GM12878 (cell line): ENCODE measurements around the gene PRR12. TPM values are rescaled to one million over a fixed set of nuclear protein-coding genes. Genes with fewer than 3 reads are reported as not detected.

Experiments used
- ATAC-seq: fragments of 200-7000 bp; cut with Tn5 transposase; 3 replicates; pipeline ENCODE4 v1.9.1; 2020; ENCODE audit warnings: mild to moderate bottlenecking, moderate library complexity
- BruUV-seq: library from RNA; stranded (reverse); fragments of 400-500 nt; replicated peaks from 2 replicates; lab custom pipeline; 2021; lab: Mats Ljungman, UMichigan
- CTCF ChIA-PET: fragments of 300-600 bp; sonication (Branson Sonifier 250); formaldehyde crosslinking; extraction: SDS; loops from one replicate; lab custom pipeline; 2021; ENCODE audit warnings: inconsistent platforms; lab: Yijun Ruan, JAX
- POLR2A ChIA-PET: fragments of 350-600 bp; formaldehyde crosslinking; extraction: SDS; loops from one replicate; lab custom pipeline; 2021; ENCODE audit warnings: inconsistent platforms; lab: Charles Lee
- RAD21 ChIA-PET: fragments of 300-600 bp; sonication (Branson Sonifier 250); formaldehyde crosslinking; loops from one replicate; lab custom pipeline; 2023; ENCODE audit warnings: antibody characterized with exemption; ENCODE audit not compliant: unreplicated experiment; lab: Charles Lee
- SMC1A ChIA-PET: fragments of 300-600 bp; sonication (Branson Sonifier 250); formaldehyde crosslinking; loops from one replicate; lab custom pipeline; 2023; ENCODE audit not compliant: unreplicated experiment, uncharacterized antibody; lab: Charles Lee
- DNase-seq: peaks from one replicate; pipeline ENCODE4 v3.0.0-alpha.2; 2011; ENCODE audit warnings: low read depth, low spot score
- FAIRE-seq: peaks from 3 replicates; lab custom pipeline; 2011; peaks lifted over from hg19 to GRCh38; lab: Jason Lieb, UNC
- H2AFZ ChIP-seq: 2 replicates; pipeline ENCODE4 v1.6.0; 2011; ENCODE audit warnings: low read depth, low read length, control low read depth; ENCODE audit not compliant: control insufficient read depth
- H3K27ac ChIP-seq: 2 replicates; pipeline ENCODE4 v1.5.1; 2011; ENCODE audit warnings: control low read depth; ENCODE audit not compliant: control insufficient read depth, insufficient read depth
- H3K27me3 ChIP-seq, 2 experiments: replicated peaks in 1 of 2; 2 replicates each; pipeline versions ENCODE4 v1.6.0 to v1.6.1; 2011; ENCODE audit warnings: low read length in 1 of 2; ENCODE audit not compliant: control insufficient read depth in 2 of 2, insufficient read depth in 2 of 2
- H3K36me3 ChIP-seq, 2 experiments: 2 replicates each; pipeline ENCODE4 v1.5.1; 2011; ENCODE audit warnings: low read length in 1 of 2; ENCODE audit not compliant: control insufficient read depth in 2 of 2, insufficient read depth in 2 of 2
- H3K4me1 ChIP-seq: 2 replicates; pipeline ENCODE4 v1.6.1; 2011; ENCODE audit warnings: mild to moderate bottlenecking, low read length, moderate library complexity, mixed read lengths; ENCODE audit not compliant: control insufficient read depth, insufficient read depth
- H3K4me2 ChIP-seq: 2 replicates; pipeline ENCODE4 v1.6.0; 2011; ENCODE audit warnings: control low read depth; ENCODE audit not compliant: control insufficient read depth, insufficient read depth
- H3K4me3 ChIP-seq: fragments of 200-600 bp; sonication (generic); 2 replicates; pipeline ENCODE4 v1.5.1; 2016
- H3K79me2 ChIP-seq: 2 replicates; pipeline ENCODE4 v1.6.0; 2011; ENCODE audit warnings: low read length; ENCODE audit not compliant: control insufficient read depth, insufficient read depth
- H3K9ac ChIP-seq: 2 replicates; pipeline ENCODE4 v1.8.0; 2011; ENCODE audit warnings: low read length, control low read depth, mixed read lengths; ENCODE audit not compliant: control insufficient read depth, insufficient read depth
- H3K9me3 ChIP-seq: replicated peaks from 3 replicates; pipeline ENCODE4 v1.5.1; 2011; ENCODE audit warnings: mild to moderate bottlenecking, low read length; ENCODE audit not compliant: control insufficient read depth, insufficient read depth
- H4K20me1 ChIP-seq: 2 replicates; pipeline ENCODE4 v1.6.0; 2011; ENCODE audit not compliant: control insufficient read depth, insufficient read depth
- ETV6 ChIP-seq, 2 experiments: fragments of 450-650 bp in 1 of 2; IDR thresholded peaks in 1 of 2; conservative IDR thresholded peaks in 1 of 2; 2 replicates each; pipeline ENCODE4 v1.6.1; 2014; ENCODE audit warnings: antibody characterized with exemption in 1 of 2, borderline replicate concordance in 1 of 2, low read depth in 1 of 2, mild to moderate bottlenecking in 1 of 2, moderate library complexity in 1 of 2
- HDGF ChIP-seq: fragments of 450-650 bp; IDR thresholded peaks from 2 replicates; pipeline ENCODE4 v1.6.1; 2016; ENCODE audit warnings: antibody characterized with exemption
- PAX5 ChIP-seq: IDR thresholded peaks from 2 replicates; pipeline ENCODE4 v1.6.1; 2011; ENCODE audit warnings: low read depth, low read length, borderline replicate concordance
- PML ChIP-seq: IDR thresholded peaks from 2 replicates; pipeline ENCODE4 v1.6.1; 2012; ENCODE audit warnings: low read length, inconsistent platforms
- RCOR1 ChIP-seq: conservative IDR thresholded peaks from 2 replicates; pipeline ENCODE4 v1.6.1; 2012; ENCODE audit warnings: low read depth, low read length, improper control_type of control experiment
- SMARCA5 ChIP-seq: fragments of 450-650 bp; IDR thresholded peaks from 2 replicates; pipeline ENCODE4 v1.6.1; 2017; ENCODE audit warnings: mild to moderate bottlenecking
- TARDBP ChIP-seq: IDR thresholded peaks from 2 replicates; pipeline ENCODE4 v1.6.1; 2016; ENCODE audit warnings: borderline replicate concordance
- TCF12 ChIP-seq: IDR thresholded peaks from 2 replicates; pipeline ENCODE4 v1.6.1; 2011; ENCODE audit warnings: low read depth, mild to moderate bottlenecking, low read length
- ZZZ3 ChIP-seq: IDR thresholded peaks from 2 replicates; pipeline ENCODE4 v1.6.1; 2011; ENCODE audit warnings: low read depth; ENCODE audit not compliant: control insufficient read depth, insufficient read length
- WGBS: methylation state at CpG from one replicate; pipeline ENCODE4 v1.1.6; 2016; ENCODE audit warnings: low lambda C conversion rate; ENCODE audit not compliant: insufficient replicate concordance, insufficient coverage; ENCODE audit errors: missing lambda C conversion rate; 5-methylcytosine and 5-hydroxymethylcytosine counted together
- in situ Hi-C: fragments of 300-500 bp; cut with MboI; formaldehyde crosslinking; loops from 9 replicates; pipeline ENCODE4 v1.14.3; 2018; ENCODE audit warnings: mixed read lengths
- intact Hi-C: fragments of 100-400 bp; cut with micrococcal nuclease; formaldehyde crosslinking; loops from one replicate; pipeline ENCODE4 v1.14.2; 2022; ENCODE audit not compliant: unreplicated experiment
- polyA plus RNA-seq, 11 experiments: library from polyadenylated mRNA; depleted of rRNA in 4 of 11; unstranded in 6 of 11; stranded (reverse) in 5 of 11; fragments of >200 nt; fragmentation: Nextera tagmentation in 4 of 11; fragmentation: Illumina TruSeq in 1 of 11; extraction: Ambion mirVana in 4 of 11; extraction: Trizol in 1 of 11; gene quantifications; 1 replicate in 1 of 11; 2 replicates in 10 of 11; pipeline versions ENCODE4 v1.2.1 to v1.2.3, GENCODE V29; 2011 to 2016; ENCODE audit warnings: inconsistent platforms in 2 of 11, missing spikeins in 2 of 11, low read depth in 1 of 11
- total RNA-seq, 4 experiments: library from RNA; depleted of rRNA in 3 of 4; stranded (reverse); fragments of >200 nt in 3 of 4; fragmentation: Illumina TruSeq in 1 of 4; extraction: Trizol in 1 of 4; gene quantifications; 2 replicates each; pipeline versions ENCODE4 v1.2.1 to v1.2.3, GENCODE V29; 2013 to 2021
- TF ChIP-seq, protein P1 (sequence below): fragments of 450-650 bp; IDR thresholded peaks from 2 replicates; pipeline ENCODE4 v1.6.1; 2016; ENCODE audit warnings: mild to moderate bottlenecking, moderate library complexity, borderline replicate concordance
- TF ChIP-seq, protein P2 (sequence below): fragments of 450-650 bp; IDR thresholded peaks from 2 replicates; pipeline ENCODE4 v1.6.1; 2017; ENCODE audit warnings: mild to moderate bottlenecking, low read depth, inconsistent platforms; ENCODE audit not compliant: poor library complexity, severe bottlenecking
- TF ChIP-seq, protein P3 (sequence below): IDR thresholded peaks from 2 replicates; pipeline ENCODE4 v1.6.1; 2012; ENCODE audit warnings: low read depth, low read length, improper control_type of control experiment

PRR12 gene
- total and polyA plus RNA-seq, 10 of the 15 experiments (the other 5 are each of a cell fraction or from before 2014, with no cell fraction given) = 0.02 to 25.3 (median 1.6) TPM

DNA sequence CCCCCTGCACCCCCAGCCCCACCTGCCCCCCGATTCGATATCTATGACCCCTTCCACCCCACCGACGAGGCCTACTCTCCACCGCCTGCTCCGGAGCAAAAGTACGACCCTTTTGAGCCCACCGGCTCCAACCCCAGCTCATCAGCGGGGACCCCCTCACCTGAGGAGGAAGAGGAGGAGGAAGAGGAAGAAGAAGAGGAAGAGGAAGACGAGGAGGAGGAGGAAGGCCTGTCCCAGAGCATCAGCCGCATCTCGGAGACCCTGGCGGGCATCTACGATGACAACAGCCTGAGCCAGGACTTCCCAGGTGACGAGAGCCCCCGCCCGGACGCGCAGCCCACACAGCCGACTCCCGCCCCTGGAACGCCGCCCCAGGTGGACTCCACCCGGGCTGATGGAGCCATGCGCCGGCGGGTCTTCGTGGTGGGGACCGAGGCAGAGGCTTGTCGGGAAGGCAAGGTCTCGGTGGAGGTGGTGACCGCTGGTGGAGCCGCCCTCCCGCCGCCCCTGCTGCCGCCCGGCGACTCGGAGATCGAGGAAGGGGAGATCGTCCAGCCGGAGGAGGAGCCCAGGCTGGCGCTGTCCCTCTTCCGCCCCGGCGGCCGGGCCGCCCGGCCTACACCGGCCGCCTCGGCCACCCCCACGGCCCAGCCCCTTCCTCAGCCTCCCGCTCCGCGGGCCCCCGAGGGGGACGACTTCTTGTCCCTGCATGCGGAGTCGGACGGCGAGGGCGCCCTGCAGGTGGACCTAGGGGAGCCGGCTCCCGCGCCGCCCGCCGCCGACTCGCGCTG is 60.2 kb downstream of the PRR12 start (continued):
- TF ChIP-seq, protein P1, sequence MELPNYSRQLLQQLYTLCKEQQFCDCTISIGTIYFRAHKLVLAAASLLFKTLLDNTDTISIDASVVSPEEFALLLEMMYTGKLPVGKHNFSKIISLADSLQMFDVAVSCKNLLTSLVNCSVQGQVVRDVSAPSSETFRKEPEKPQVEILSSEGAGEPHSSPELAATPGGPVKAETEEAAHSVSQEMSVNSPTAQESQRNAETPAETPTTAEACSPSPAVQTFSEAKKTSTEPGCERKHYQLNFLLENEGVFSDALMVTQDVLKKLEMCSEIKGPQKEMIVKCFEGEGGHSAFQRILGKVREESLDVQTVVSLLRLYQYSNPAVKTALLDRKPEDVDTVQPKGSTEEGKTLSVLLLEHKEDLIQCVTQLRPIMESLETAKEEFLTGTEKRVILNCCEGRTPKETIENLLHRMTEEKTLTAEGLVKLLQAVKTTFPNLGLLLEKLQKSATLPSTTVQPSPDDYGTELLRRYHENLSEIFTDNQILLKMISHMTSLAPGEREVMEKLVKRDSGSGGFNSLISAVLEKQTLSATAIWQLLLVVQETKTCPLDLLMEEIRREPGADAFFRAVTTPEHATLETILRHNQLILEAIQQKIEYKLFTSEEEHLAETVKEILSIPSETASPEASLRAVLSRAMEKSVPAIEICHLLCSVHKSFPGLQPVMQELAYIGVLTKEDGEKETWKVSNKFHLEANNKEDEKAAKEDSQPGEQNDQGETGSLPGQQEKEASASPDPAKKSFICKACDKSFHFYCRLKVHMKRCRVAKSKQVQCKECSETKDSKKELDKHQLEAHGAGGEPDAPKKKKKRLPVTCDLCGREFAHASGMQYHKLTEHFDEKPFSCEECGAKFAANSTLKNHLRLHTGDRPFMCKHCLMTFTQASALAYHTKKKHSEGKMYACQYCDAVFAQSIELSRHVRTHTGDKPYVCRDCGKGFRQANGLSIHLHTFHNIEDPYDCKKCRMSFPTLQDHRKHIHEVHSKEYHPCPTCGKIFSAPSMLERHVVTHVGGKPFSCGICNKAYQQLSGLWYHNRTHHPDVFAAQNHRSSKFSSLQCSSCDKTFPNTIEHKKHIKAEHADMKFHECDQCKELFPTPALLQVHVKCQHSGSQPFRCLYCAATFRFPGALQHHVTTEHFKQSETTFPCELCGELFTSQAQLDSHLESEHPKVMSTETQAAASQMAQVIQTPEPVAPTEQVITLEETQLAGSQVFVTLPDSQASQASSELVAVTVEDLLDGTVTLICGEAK = no peak
- TF ChIP-seq RCOR1 = no peak
- TF ChIP-seq, all 136 proteins: peak for 0

DNA sequence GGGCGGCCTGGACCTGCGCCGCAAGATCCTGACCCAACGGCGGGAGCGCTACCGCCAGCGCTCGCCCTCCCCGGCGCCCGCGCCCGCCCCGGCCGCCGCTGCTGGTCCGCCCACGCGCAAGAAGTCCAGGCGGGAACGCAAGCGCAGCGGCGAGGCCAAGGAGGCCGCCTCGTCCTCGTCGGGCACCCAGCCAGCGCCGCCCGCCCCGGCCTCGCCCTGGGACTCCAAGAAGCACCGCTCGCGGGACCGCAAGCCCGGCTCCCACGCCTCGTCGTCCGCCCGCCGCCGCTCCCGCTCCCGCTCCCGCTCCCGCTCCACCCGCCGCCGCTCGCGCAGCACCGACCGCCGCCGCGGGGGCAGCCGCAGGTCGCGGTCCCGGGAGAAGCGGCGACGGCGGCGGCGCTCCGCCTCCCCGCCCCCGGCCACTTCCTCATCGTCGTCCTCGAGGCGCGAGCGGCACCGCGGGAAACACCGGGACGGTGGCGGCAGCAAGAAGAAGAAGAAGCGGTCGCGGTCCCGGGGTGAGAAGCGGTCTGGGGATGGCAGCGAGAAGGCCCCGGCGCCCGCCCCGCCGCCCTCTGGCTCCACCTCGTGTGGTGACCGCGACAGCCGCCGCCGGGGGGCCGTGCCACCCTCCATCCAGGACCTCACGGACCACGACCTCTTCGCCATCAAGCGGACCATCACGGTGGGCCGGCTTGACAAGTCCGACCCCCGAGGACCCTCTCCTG is 61.0 kb downstream of the PRR12 start:
- ChIA-PET SMC1A (no interaction called here), RAD21 (no interaction called here), CTCF (no interaction called here), POLR2A (no interaction called here)
- no TSS peak for BruUV-seq
- WGBS = 99% methylated on average over 58 of the region's 110 CpGs
- FAIRE-seq (no peak), ATAC-seq (no peak), DNase-seq (no peak)
- Histone ChIP-seq H3K4me3 (no peak overlapping the region), H3K4me1 (no peaks in the 10 kb centered on the region), H3K4me2 (no peak overlapping the region), H3K27me3 (no peaks in the 10 kb centered on the region), H2AFZ (no peak overlapping the region), H3K9me3 (no peaks in the 10 kb centered on the region), H3K27ac (no peak overlapping the region), H3K79me2 (no peaks in the 10 kb centered on the region), H3K9ac (no peak overlapping the region), H3K36me3 (peaks cover 0 to 19% of the 10 kb centered on the region in 2 experiments; a peak in 3 of 4 replicates), H4K20me1 (no peaks in the 10 kb centered on the region)
- in situ Hi-C loops (no loop called here), intact Hi-C loops (no loop called here)
- no peak for TF ChIP-seq PML
- TF ChIP-seq TARDBP = no peak
- no peak for TF ChIP-seq ETV6 (conservative IDR thresholded peaks at IDR 0.05 in 1 of 2, IDR thresholded peaks at IDR 0.05 in 1 of 2; ENCODE audit: borderline replicate concordance in 1 of 2, low read depth in 1 of 2)
- TF ChIP-seq, protein P2, sequence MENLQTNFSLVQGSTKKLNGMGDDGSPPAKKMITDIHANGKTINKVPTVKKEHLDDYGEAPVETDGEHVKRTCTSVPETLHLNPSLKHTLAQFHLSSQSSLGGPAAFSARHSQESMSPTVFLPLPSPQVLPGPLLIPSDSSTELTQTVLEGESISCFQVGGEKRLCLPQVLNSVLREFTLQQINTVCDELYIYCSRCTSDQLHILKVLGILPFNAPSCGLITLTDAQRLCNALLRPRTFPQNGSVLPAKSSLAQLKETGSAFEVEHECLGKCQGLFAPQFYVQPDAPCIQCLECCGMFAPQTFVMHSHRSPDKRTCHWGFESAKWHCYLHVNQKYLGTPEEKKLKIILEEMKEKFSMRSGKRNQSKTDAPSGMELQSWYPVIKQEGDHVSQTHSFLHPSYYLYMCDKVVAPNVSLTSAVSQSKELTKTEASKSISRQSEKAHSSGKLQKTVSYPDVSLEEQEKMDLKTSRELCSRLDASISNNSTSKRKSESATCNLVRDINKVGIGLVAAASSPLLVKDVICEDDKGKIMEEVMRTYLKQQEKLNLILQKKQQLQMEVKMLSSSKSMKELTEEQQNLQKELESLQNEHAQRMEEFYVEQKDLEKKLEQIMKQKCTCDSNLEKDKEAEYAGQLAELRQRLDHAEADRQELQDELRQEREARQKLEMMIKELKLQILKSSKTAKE = no peak
- no peak for TF ChIP-seq ZZZ3
- TF ChIP-seq SMARCA5 = no peak
- TF ChIP-seq TCF12 = no peak
- TF ChIP-seq PAX5 = no peak
- TF ChIP-seq HDGF = no peak
- TF ChIP-seq, protein P3, sequence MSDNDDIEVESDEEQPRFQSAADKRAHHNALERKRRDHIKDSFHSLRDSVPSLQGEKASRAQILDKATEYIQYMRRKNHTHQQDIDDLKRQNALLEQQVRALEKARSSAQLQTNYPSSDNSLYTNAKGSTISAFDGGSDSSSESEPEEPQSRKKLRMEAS = no peak
